ENCODE results near the gene KCNN3. TPM values are rescaled to one million over a fixed set of nuclear protein-coding genes. Genes with fewer than 3 reads are reported as not detected.
"Not testable (repeated sequence)": the region's sequence is repeated elsewhere in the genome, so short reads cannot be mapped to it uniquely, and the experiment has no call there.

Gene KCNN3
- total RNA-seq, 2 experiments from 2014 or later: 0.11 TPM; not detected in 1

- ATAC-seq: no peak
- TF ChIP-seq CTCF (IDR thresholded peaks at IDR 0.05): no peak
- POLR2A ChIA-PET: interaction anchor here (0.8 kb wide), 1 partner anchor 12 kb away, joined by 3 read pairs; no protein-coding TSS in a partner anchor
- no peak overlapping the region for H3K4me3 Mint-ChIP-seq
- no peaks in the 10 kb centered on the region for H3K4me1 Mint-ChIP-seq (ENCODE audit: low read depth)
- intact Hi-C loops (cut with micrococcal nuclease): no loop called here
- no peaks in the 10 kb centered on the region for H3K9me3 Mint-ChIP-seq
- H3K27ac Mint-ChIP-seq: no peak overlapping the region
- CTCF ChIA-PET: no interaction called here
- no peak for DNase-seq
- no peaks in the 10 kb centered on the region for H3K36me3 Mint-ChIP-seq (ENCODE audit: low read depth)
- no peaks in the 10 kb centered on the region for H3K27me3 Mint-ChIP-seq
Observed at GRCh38 chr1:154908937-154909336, 38.9 kb upstream of the KCNN3 start.

- H3K27me3 Mint-ChIP-seq; H3K4me3 Mint-ChIP-seq; DNase-seq; CTCF ChIA-PET; H3K27ac Mint-ChIP-seq; intact Hi-C loops (cut with micrococcal nuclease); ATAC-seq; H3K4me1 Mint-ChIP-seq (ENCODE audit: low read depth); H3K36me3 Mint-ChIP-seq (ENCODE audit: low read depth); H3K9me3 Mint-ChIP-seq: not testable (repeated sequence)
- POLR2A ChIA-PET: interaction anchor here (0.8 kb wide), 1 partner anchor 13 kb away, joined by 3 read pairs; no protein-coding TSS in a partner anchor
Observed at GRCh38 chr1:154908129-154908528, 38.0 kb upstream of the KCNN3 start.

- no peaks in the 10 kb centered on the region for H3K4me1 Mint-ChIP-seq (ENCODE audit: low read depth)
- H3K36me3 Mint-ChIP-seq (ENCODE audit: low read depth): no peaks in the 10 kb centered on the region
- DNase-seq: no peak
- CTCF ChIA-PET: interaction anchor here (0.6 to 2.8 kb wide), 7 partner anchors 15 to 115 kb away, joined by 3 to 9 read pairs (median 3); partner anchors contain the start of gene PMVK
- H3K9me3 Mint-ChIP-seq: no peaks in the 10 kb centered on the region
- peak; percentile 32 for TF ChIP-seq CTCF (IDR thresholded peaks at IDR 0.05)
- no peak overlapping the region for H3K4me3 Mint-ChIP-seq
- H3K27ac Mint-ChIP-seq: no peak overlapping the region
- POLR2A ChIA-PET: no interaction called here
- intact Hi-C loops (cut with micrococcal nuclease): no loop called here
- no peaks in the 10 kb centered on the region for H3K27me3 Mint-ChIP-seq
- no peak for ATAC-seq
Observed at GRCh38 chr1:154906621-154907081, 36.6 kb upstream of the KCNN3 start.

- Mint-ChIP-seq H3K9me3 (no peaks in the 10 kb centered on the region), H3K27ac (no peak overlapping the region), H3K27me3 (no peaks in the 10 kb centered on the region), H3K36me3 (ENCODE audit: low read depth) (no peaks in the 10 kb centered on the region), H3K4me1 (ENCODE audit: low read depth) (no peaks in the 10 kb centered on the region), H3K4me3 (no peak overlapping the region)
- intact Hi-C loops (cut with micrococcal nuclease): no loop called here
- TF ChIP-seq CTCF (IDR thresholded peaks at IDR 0.05): no peak
- ATAC-seq (no peak), DNase-seq (no peak)
- ChIA-PET CTCF (no interaction called here), POLR2A (no interaction called here)
Observed at GRCh38 chr1:154902938-154903566, 33.0 kb upstream of the KCNN3 start.

GRCh38 chr1:154901591-154901990 is 31.5 kb upstream of the KCNN3 start:
- H3K36me3 Mint-ChIP-seq (ENCODE audit: low read depth): no peaks in the 10 kb centered on the region
- no peak overlapping the region for H3K4me3 Mint-ChIP-seq
- H3K9me3 Mint-ChIP-seq: no peaks in the 10 kb centered on the region
- H3K27ac Mint-ChIP-seq: no peak overlapping the region
- TF ChIP-seq CTCF (IDR thresholded peaks at IDR 0.05): no peak
- ChIA-PET CTCF (no interaction called here), POLR2A (no interaction called here)
- H3K4me1 Mint-ChIP-seq (ENCODE audit: low read depth): no peaks in the 10 kb centered on the region
- DNase-seq (no peak), ATAC-seq (no peak)
- H3K27me3 Mint-ChIP-seq: no peaks in the 10 kb centered on the region
- intact Hi-C loops (cut with micrococcal nuclease): no loop called here

Data from activated CD8-positive, alpha-beta T cell treated with anti-CD3 and anti-CD28 coated beads for 36 hours (primary cell).